Tibial artery (tissue), 4 donors: ENCODE measurements around the gene EHD4.

ENCODE experiments used
- DNase-seq, 2 donors: peaks; one replicate each; pipeline ENCODE4 v3.0.0-alpha.2; 2019
- H3K27ac ChIP-seq, 2 donors: fragments of 200-600 bp; sonication (generic) in 1 of 2; 1 replicate in 1 of 2; 2 replicates in 1 of 2; pipeline ENCODE4 v1.5.1; 2018 to 2019; ENCODE audit warnings: mild to moderate bottlenecking in 1 of 2
- H3K27me3 ChIP-seq, 2 donors: fragments of 200-600 bp; sonication (generic) in 1 of 2; one replicate each; pipeline versions ENCODE4 v1.5.1 to v1.6.0; 2016 to 2019
- H3K36me3 ChIP-seq, 3 donors: fragments of 200-600 bp; sonication (generic) in 2 of 3; one replicate each; pipeline ENCODE4 v1.5.1; 2016 to 2019; ENCODE audit warnings: mild to moderate bottlenecking in 2 of 3
- H3K4me1 ChIP-seq, 4 donors: fragments of 200-600 bp; sonication (generic) in 2 of 4; 1 replicate in 3 of 4; 2 replicates in 1 of 4; pipeline ENCODE4 v1.5.1; 2016 to 2019
- H3K4me3 ChIP-seq, 2 donors: fragments of 200-600 bp; sonication (generic) in 1 of 2; 1 replicate in 1 of 2; 2 replicates in 1 of 2; pipeline ENCODE4 v1.5.1; 2018 to 2019; ENCODE audit warnings: mild to moderate bottlenecking in 2 of 2
- H3K9me3 ChIP-seq, 3 donors: fragments of 200-600 bp; sonication (generic) in 1 of 3; one replicate each; pipeline ENCODE4 v1.5.1; 2016 to 2019
- intact Hi-C: fragments of 100-400 bp; cut with DNase I; formaldehyde crosslinking; loops from one replicate; pipeline ENCODE4 v1.15.0; 2023; ENCODE audit warnings: low total_unique reads
- TF ChIP-seq, protein P1 (sequence below), 2 experiments: fragments of 200-600 bp in 1 of 2; fragments of 450-650 bp in 1 of 2; IDR thresholded peaks; one replicate each; pipeline ENCODE4 v1.5.1; 2017 to 2019; ENCODE audit warnings: antibody characterized with exemption in 2 of 2, mild to moderate bottlenecking in 1 of 2, moderate library complexity in 1 of 2

Gene EHD4

DNA sequence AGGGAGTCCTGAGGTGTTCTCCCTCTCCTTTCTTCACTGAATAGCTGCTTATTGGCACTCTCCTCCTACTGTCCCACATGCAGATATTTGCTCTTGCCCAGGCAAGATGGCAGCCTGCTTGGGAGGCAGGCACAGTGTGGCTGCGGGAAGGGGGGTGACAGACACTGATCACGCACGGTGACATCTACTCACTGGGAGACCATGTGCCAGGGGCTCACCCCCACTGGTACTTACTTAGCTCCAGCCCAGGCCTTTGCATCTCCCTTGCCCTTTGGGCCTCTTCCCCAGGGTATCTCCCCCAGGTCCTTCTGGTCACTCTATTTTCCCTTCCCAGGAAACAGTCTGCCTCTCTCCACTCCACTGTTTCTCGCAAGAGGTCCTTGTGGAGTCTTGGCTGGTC is 42.0 kb upstream of the EHD4 start:
- Histone ChIP-seq H3K4me3 (no peak overlapping the region), H3K27me3 (no peaks in the 10 kb centered on the region), H3K9me3 (no peaks in the 10 kb centered on the region), H3K36me3 (no peaks in the 10 kb centered on the region), H3K4me1 (no peaks in the 10 kb centered on the region), H3K27ac (no peak overlapping the region)
- no peak for DNase-seq
- TF ChIP-seq, protein P1, sequence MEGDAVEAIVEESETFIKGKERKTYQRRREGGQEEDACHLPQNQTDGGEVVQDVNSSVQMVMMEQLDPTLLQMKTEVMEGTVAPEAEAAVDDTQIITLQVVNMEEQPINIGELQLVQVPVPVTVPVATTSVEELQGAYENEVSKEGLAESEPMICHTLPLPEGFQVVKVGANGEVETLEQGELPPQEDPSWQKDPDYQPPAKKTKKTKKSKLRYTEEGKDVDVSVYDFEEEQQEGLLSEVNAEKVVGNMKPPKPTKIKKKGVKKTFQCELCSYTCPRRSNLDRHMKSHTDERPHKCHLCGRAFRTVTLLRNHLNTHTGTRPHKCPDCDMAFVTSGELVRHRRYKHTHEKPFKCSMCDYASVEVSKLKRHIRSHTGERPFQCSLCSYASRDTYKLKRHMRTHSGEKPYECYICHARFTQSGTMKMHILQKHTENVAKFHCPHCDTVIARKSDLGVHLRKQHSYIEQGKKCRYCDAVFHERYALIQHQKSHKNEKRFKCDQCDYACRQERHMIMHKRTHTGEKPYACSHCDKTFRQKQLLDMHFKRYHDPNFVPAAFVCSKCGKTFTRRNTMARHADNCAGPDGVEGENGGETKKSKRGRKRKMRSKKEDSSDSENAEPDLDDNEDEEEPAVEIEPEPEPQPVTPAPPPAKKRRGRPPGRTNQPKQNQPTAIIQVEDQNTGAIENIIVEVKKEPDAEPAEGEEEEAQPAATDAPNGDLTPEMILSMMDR (IDR thresholded peaks at IDR 0.05), result no peak
- intact Hi-C loops, result no loop called here

DNA sequence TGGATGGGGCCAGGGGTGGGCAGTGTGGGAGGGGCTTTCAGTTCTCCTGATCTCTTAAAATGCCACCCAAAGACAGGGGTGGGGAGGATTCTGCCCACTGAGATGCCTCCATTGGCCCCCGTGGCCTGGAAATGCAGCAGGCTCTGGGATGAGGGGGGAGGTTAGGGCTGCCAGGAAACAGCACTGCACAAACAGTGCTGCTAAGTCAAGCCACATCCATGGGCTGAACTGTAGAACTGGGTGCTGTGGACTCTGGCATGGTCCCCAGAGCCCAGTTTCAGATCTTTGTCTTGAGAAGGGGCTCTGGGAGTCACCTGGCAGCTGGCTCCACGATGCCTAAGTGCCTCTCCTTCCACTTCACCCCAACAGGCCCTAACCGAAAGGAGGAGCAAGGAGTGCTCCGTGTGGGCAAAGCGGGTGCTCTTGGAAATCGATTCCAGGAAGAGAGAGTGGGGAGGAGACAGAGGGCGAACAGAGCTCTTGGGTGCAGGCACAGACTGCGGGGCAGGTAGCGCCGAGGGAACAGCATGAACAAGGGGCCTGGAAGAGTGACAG is 40.6 kb upstream of the EHD4 start:
- Histone ChIP-seq H3K4me1 (no peaks in the 10 kb centered on the region), H3K36me3 (no peaks in the 10 kb centered on the region), H3K27me3 (no peaks in the 10 kb centered on the region), H3K27ac (no peak overlapping the region), H3K4me3 (no peak overlapping the region), H3K9me3 (no peaks in the 10 kb centered on the region)
- intact Hi-C loops, result no loop called here
- DNase-seq, result no peak
- TF ChIP-seq, protein P1 (IDR thresholded peaks at IDR 0.05), result no peak

DNA sequence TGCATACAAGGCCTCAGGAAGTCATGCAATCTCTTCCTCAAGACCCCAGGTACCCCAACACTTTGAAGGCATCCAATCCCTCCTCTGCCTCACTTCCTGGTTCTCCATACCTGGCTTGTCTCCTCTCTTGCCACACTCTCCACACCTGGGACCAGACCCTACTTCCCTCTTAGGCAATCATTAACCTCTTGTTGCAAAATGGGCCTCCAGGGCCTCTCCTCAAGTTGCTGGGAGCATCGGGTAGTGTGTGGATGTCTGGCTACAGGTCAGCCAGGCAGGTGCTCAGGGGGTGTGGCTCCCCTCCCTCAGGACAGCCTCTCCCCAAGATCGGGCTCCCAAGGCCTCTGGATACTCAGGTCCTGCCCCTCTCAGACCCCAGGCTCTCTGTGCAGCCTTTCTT is 39.9 kb upstream of the EHD4 start:
- H3K4me1 ChIP-seq, result no peaks in the 10 kb centered on the region
- H3K36me3 ChIP-seq, result no peaks in the 10 kb centered on the region
- intact Hi-C loops, result no loop called here
- no peak overlapping the region for H3K4me3 ChIP-seq
- H3K27ac ChIP-seq, result no peak overlapping the region
- H3K9me3 ChIP-seq, result no peaks in the 10 kb centered on the region
- no peaks in the 10 kb centered on the region for H3K27me3 ChIP-seq
- TF ChIP-seq, protein P1 (IDR thresholded peaks at IDR 0.05), result no peak
- DNase-seq, result no peak

DNA sequence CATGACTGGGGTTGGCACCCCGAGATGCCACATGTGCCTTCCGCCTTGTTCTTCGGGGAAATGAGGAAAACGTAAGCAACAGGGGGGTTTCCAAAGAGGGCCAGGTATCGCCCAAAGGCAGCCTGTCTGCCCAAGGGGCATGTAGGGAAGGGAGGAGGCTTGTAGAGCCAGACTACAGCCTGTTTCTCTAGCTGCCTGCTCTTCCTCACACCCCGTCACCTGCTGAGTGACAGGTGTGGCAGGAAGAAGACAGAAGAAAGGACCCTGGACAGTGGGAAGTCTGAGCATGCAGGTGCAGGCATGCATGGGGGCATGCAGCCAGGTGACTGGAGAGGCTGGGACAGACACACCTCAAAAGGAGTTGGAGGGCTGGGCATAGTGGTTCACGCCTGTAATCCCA is 38.7 kb upstream of the EHD4 start:
- Histone ChIP-seq H3K27me3 (no peaks in the 10 kb centered on the region), H3K4me1 (no peaks in the 10 kb centered on the region), H3K9me3 (peaks cover 0 to 2% (median 0%) of the 10 kb centered on the region in 3 donors), H3K36me3 (no peaks in the 10 kb centered on the region), H3K4me3 (no peak overlapping the region), H3K27ac (no peak overlapping the region)
- intact Hi-C loops, result no loop called here
- TF ChIP-seq, protein P1 (IDR thresholded peaks at IDR 0.05), result no peak
- no peak for DNase-seq

DNA sequence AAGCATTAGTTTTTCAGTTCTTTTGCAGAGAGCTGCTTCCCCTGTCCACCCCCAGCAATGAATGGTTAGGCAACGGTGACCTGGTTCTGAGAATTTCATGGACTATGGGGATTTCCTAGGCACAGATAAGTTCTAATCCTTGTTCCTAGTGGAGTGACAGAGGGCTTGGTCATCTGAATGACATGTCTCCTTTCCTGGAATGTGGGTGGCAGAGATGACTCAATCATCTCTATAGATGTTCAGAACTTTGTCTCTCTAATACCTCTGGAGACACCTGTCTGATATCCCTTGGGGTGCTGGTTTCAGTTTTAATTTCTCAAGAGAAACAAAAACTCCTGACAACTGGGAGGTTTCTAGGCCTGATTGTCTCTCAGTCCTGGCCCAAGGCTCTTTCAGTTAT is 38.1 kb upstream of the EHD4 start:
- TF ChIP-seq, protein P1 (IDR thresholded peaks at IDR 0.05), result no peak
- intact Hi-C loops, result no loop called here

DNA sequence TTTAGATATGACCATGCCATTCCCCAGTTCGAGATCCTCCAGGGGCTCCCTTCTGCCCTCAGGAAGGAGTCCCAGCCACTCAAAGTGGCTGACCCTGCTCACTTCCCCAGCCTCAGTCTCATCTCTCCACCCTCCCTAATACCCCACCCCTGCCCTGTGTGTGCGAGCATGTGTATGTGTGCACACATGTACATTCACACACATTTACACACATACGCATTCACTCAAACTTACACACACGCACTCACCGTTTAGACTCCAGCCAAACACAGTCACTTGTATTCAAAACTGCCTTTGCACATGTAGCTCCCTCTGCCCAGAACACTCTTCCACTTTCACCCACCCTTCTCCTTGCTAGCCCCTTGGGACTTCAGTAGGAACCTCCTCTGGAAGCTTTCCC is 37.1 kb upstream of the EHD4 start:
- TF ChIP-seq, protein P1 (IDR thresholded peaks at IDR 0.05), result no peak
- H3K9me3 ChIP-seq, result peaks cover 0 to 2% (median 0%) of the 10 kb centered on the region in 3 donors
- no peaks in the 10 kb centered on the region for H3K36me3 ChIP-seq
- no peak for DNase-seq
- no peaks in the 10 kb centered on the region for H3K27me3 ChIP-seq
- no peaks in the 10 kb centered on the region for H3K4me1 ChIP-seq
- no peak overlapping the region for H3K4me3 ChIP-seq
- H3K27ac ChIP-seq, result no peak overlapping the region
- intact Hi-C loops, result no loop called here

More for the DNA sequence above, 38.1 kb upstream of the EHD4 start:
- Histone ChIP-seq H3K4me1 (no peaks in the 10 kb centered on the region), H3K27ac (no peak overlapping the region), H3K36me3 (no peaks in the 10 kb centered on the region), H3K9me3 (peaks cover 0 to 2% (median 0%) of the 10 kb centered on the region in 3 donors), H3K4me3 (no peak overlapping the region), H3K27me3 (no peaks in the 10 kb centered on the region)
- no peak for DNase-seq
